H1 (cell line): ENCODE data around the gene CALM3. TPM values are rescaled to one million over a fixed set of nuclear protein-coding genes. Genes with fewer than 3 reads are reported as not detected.
A peak's percentile ranks its signal among the peaks of the same experiment; 100 is the strongest.

Source experiments
- CTCF ChIA-PET: fragments of 300-600 bp; sonication (Branson Sonifier 250); formaldehyde crosslinking; loops from one replicate; lab custom pipeline; 2021; ENCODE audit not compliant: partially characterized antibody; lab: Charles Lee
- POLR2A ChIA-PET: fragments of 300-600 bp; sonication (Branson Sonifier 250); formaldehyde crosslinking; loops from one replicate; lab custom pipeline; 2021; ENCODE audit warnings: inconsistent platforms; ENCODE audit not compliant: partially characterized antibody; lab: Charles Lee
- DNase-seq, 2 experiments: peaks; one replicate each; pipeline versions ENCODE4 v3.0.0 to v3.0.0-alpha.2; 2010 to 2022; ENCODE audit warnings: low spot score in 2 of 2, low read depth in 1 of 2, mixed read lengths in 1 of 2
- FAIRE-seq: peaks from 2 replicates; lab custom pipeline; 2011; peaks lifted over from hg19 to GRCh38; lab: Jason Lieb, UNC
- H2AFZ ChIP-seq: 2 replicates; pipeline ENCODE4 v1.8.1; 2012; ENCODE audit warnings: low read length, inconsistent platforms
- H2AK5ac ChIP-seq: 2 replicates; pipeline ENCODE4 v1.6.1; 2013; ENCODE audit warnings: low read depth, low read length
- H2BK120ac ChIP-seq: replicated peaks from 2 replicates; pipeline ENCODE3; 2013; ENCODE audit warnings: low read depth, low read length, inconsistent platforms
- H2BK12ac ChIP-seq: 2 replicates; pipeline ENCODE4 v1.6.1; 2013; ENCODE audit warnings: low read depth, low read length
- H2BK15ac ChIP-seq: 2 replicates; pipeline ENCODE4 v1.6.1; 2013; ENCODE audit warnings: low read length
- H2BK20ac ChIP-seq: 2 replicates; pipeline ENCODE4 v1.6.1; 2013; ENCODE audit warnings: low read length
- H2BK5ac ChIP-seq: 2 replicates; pipeline ENCODE4 v1.6.1; 2013; ENCODE audit warnings: low read depth, low read length
- H3K14ac ChIP-seq: 2 replicates; pipeline ENCODE4 v1.6.1; 2013; ENCODE audit warnings: inconsistent platforms; ENCODE audit not compliant: insufficient read length
- H3K18ac ChIP-seq: 2 replicates; pipeline ENCODE4 v1.6.1; 2013; ENCODE audit warnings: low read length; ENCODE audit errors: extremely low read depth
- H3K23ac ChIP-seq: 2 replicates; pipeline ENCODE4 v1.6.1; 2013; ENCODE audit warnings: inconsistent platforms; ENCODE audit not compliant: insufficient read length
- H3K23me2 ChIP-seq: 2 replicates; pipeline ENCODE4 v1.6.1; 2013; ENCODE audit warnings: low read depth, low read length
- H3K27ac ChIP-seq: 2 replicates; pipeline ENCODE4 v1.6.1; 2011; ENCODE audit warnings: low read depth, low read length, inconsistent platforms
- H3K27me3 ChIP-seq, 4 experiments: replicated peaks in 1 of 4; 1 replicate in 1 of 4; 2 replicates in 3 of 4; pipeline versions ENCODE4 v1.6.1 to v1.8.1; 2011 to 2013; ENCODE audit warnings: low read length in 3 of 4, mild to moderate bottlenecking in 3 of 4, inconsistent platforms in 2 of 4, mixed read lengths in 2 of 4, moderate library complexity in 1 of 4; ENCODE audit not compliant: control insufficient read depth in 3 of 4, insufficient read depth in 3 of 4; ENCODE audit errors: extremely low read depth in 1 of 4
- H3K36me3 ChIP-seq, 4 experiments: 2 replicates each; pipeline versions ENCODE4 v1.6.1 to v1.8.1; 2011 to 2013; ENCODE audit warnings: mild to moderate bottlenecking in 4 of 4, low read length in 3 of 4, moderate library complexity in 2 of 4, control low read depth in 1 of 4, inconsistent platforms in 1 of 4; ENCODE audit not compliant: insufficient read depth in 4 of 4, control insufficient read depth in 2 of 4
- H3K4ac ChIP-seq: replicated peaks from 2 replicates; pipeline ENCODE3; 2013; ENCODE audit warnings: low read length, low read depth, mixed read lengths, inconsistent platforms; ENCODE audit not compliant: insufficient read length
- H3K4me1 ChIP-seq, 4 experiments: replicated peaks in 1 of 4; 1 replicate in 1 of 4; 2 replicates in 3 of 4; pipeline versions ENCODE4 v1.6.1 to v1.8.1; 2011 to 2013; ENCODE audit warnings: low read length in 3 of 4, inconsistent platforms in 2 of 4, mixed read lengths in 1 of 4; ENCODE audit not compliant: insufficient read depth in 4 of 4, control insufficient read depth in 3 of 4
- H3K4me2 ChIP-seq, 2 experiments: 2 replicates each; pipeline versions ENCODE4 v1.6.1 to v1.8.1; 2011 to 2013; ENCODE audit warnings: low read depth in 2 of 2, low read length in 2 of 2, control low read depth in 1 of 2, inconsistent platforms in 1 of 2, mild to moderate bottlenecking in 1 of 2; ENCODE audit not compliant: insufficient read depth in 1 of 2
- H3K4me3 ChIP-seq, 4 experiments: fragments of 200-600, 300-600 bp in 1 of 4; sonication (generic), shearing (Covaris generic), sonication (Bioruptor Twin) in 1 of 4; 2 replicates each; pipeline versions ENCODE4 v1.5.1 to v1.8.1; 2011 to 2016; ENCODE audit warnings: low read length in 4 of 4, low read depth in 3 of 4, control low read depth in 2 of 4, inconsistent platforms in 2 of 4, mild to moderate bottlenecking in 2 of 4, mixed read lengths in 1 of 4, moderate library complexity in 1 of 4; ENCODE audit not compliant: insufficient read depth in 2 of 4; ENCODE audit errors: extremely low read depth in 1 of 4
- H3K56ac ChIP-seq: replicated peaks from 2 replicates; pipeline ENCODE3; 2013; ENCODE audit warnings: low read depth, mild to moderate bottlenecking, mixed read lengths, low read length, inconsistent platforms; ENCODE audit not compliant: insufficient read length
- H3K79me1 ChIP-seq: 2 replicates; pipeline ENCODE4 v1.6.1; 2013; ENCODE audit warnings: low read depth, low read length, control low read depth
- H3K79me2 ChIP-seq, 2 experiments: 2 replicates each; pipeline versions ENCODE4 v1.6.1 to v1.8.1; 2012 to 2013; ENCODE audit warnings: low read length in 2 of 2, mild to moderate bottlenecking in 2 of 2, inconsistent platforms in 1 of 2; ENCODE audit not compliant: insufficient read depth in 2 of 2, control insufficient read depth in 1 of 2
- H3K9ac ChIP-seq, 4 experiments: replicated peaks in 1 of 4; 1 replicate in 1 of 4; 2 replicates in 3 of 4; pipeline versions ENCODE4 v1.6.1 to v1.8.1; 2011 to 2013; ENCODE audit warnings: low read depth in 3 of 4, low read length in 3 of 4, control low read depth in 2 of 4, mild to moderate bottlenecking in 2 of 4, moderate library complexity in 2 of 4, inconsistent platforms in 1 of 4; ENCODE audit errors: extremely low read depth in 1 of 4
- H3K9me3 ChIP-seq, 2 experiments: 2 replicates each; pipeline versions ENCODE4 v1.6.1 to v1.8.1; 2012 to 2013; ENCODE audit warnings: mild to moderate bottlenecking in 2 of 2, moderate library complexity in 2 of 2, control low read depth in 1 of 2, inconsistent platforms in 1 of 2, low read depth in 1 of 2, low read length in 1 of 2, mixed read lengths in 1 of 2; ENCODE audit not compliant: insufficient read depth in 2 of 2
- H4K20me1 ChIP-seq, 2 experiments: replicated peaks in 1 of 2; 2 replicates each; pipeline versions ENCODE3 to v1.8.1; 2011 to 2013; ENCODE audit warnings: inconsistent platforms in 2 of 2, low read length in 2 of 2, mild to moderate bottlenecking in 1 of 2; ENCODE audit not compliant: insufficient read depth in 2 of 2, control insufficient read depth in 1 of 2
- H4K5ac ChIP-seq: 2 replicates; pipeline ENCODE4 v1.6.1; 2013; ENCODE audit warnings: low read length, low read depth, mixed read lengths, inconsistent platforms; ENCODE audit not compliant: insufficient read length
- H4K8ac ChIP-seq: 2 replicates; pipeline ENCODE4 v1.8.0; 2013; ENCODE audit warnings: mild to moderate bottlenecking, moderate library complexity, low read length, inconsistent platforms; ENCODE audit not compliant: insufficient read depth; ENCODE audit errors: extremely low read depth
- H4K91ac ChIP-seq: replicated peaks from 2 replicates; pipeline ENCODE3; 2013; ENCODE audit warnings: low read length, mixed read lengths, inconsistent platforms; ENCODE audit not compliant: insufficient read length
- BACH1 ChIP-seq: IDR thresholded peaks from 2 replicates; pipeline ENCODE4 v1.6.1; 2012; ENCODE audit warnings: low read length, improper control_type of control experiment
- CTBP2 ChIP-seq: IDR thresholded peaks from 2 replicates; pipeline ENCODE4 v1.7.0; 2011; ENCODE audit warnings: borderline replicate concordance, mild to moderate bottlenecking, moderate library complexity, mixed read lengths, low read length; ENCODE audit not compliant: insufficient read depth, insufficient read length
- EP300 ChIP-seq, 2 experiments: IDR thresholded peaks; 1 replicate in 1 of 2; 2 replicates in 1 of 2; pipeline ENCODE4 v1.6.1; 2011 to 2012; ENCODE audit warnings: low read depth in 2 of 2, low read length in 2 of 2, mild to moderate bottlenecking in 2 of 2, borderline replicate concordance in 1 of 2, inconsistent platforms in 1 of 2, moderate library complexity in 1 of 2
- SP2 ChIP-seq: IDR thresholded peaks from 2 replicates; pipeline ENCODE4 v1.6.1; 2012; ENCODE audit warnings: mild to moderate bottlenecking, low read length, inconsistent platforms
- SRF ChIP-seq: IDR thresholded peaks from 2 replicates; pipeline ENCODE4 v1.6.1; 2011; ENCODE audit warnings: mild to moderate bottlenecking, low read depth, low read length, moderate library complexity
- SUZ12 ChIP-seq: fragments of 200-600 bp; sonication (generic); IDR thresholded peaks from 2 replicates; pipeline ENCODE4 v1.6.1; 2012; ENCODE audit warnings: mild to moderate bottlenecking, inconsistent platforms, low read length, moderate library complexity, mixed read lengths
- YY1 ChIP-seq: IDR thresholded peaks from 2 replicates; pipeline ENCODE4 v1.6.1; 2011; ENCODE audit warnings: low read depth, mild to moderate bottlenecking, low read length
- WGBS, 2 experiments: shearing (Covaris generic) in 1 of 2; methylation state at CpG; one replicate each; pipeline versions ENCODE4 v1.1.6 to v1.1.7; 2013 to 2015; ENCODE audit warnings: low lambda C conversion rate in 2 of 2, mixed read lengths in 2 of 2, inconsistent platforms in 1 of 2, low coverage in 1 of 2, missing lambda C conversion rate in 1 of 2; ENCODE audit not compliant: insufficient replicate concordance in 2 of 2, insufficient coverage in 1 of 2, insufficient read length in 1 of 2; ENCODE audit errors: extremely low coverage in 1 of 2, missing lambda C conversion rate in 1 of 2; 5-methylcytosine and 5-hydroxymethylcytosine counted together
- long read RNA-seq, 2 experiments: library from RNA in 1 of 2; library from capped mRNA in 1 of 2; stranded (forward); transcript quantifications; one replicate each; pipeline ENCODE4 v2.0.0, GENCODE V29; 2021; ENCODE audit warnings: inconsistent platforms in 1 of 2
- polyA minus RNA-seq, 3 experiments: library from RNA; depleted of rRNA, polyadenylated mRNA; stranded (reverse); fragments of >200 nt; gene quantifications; 1 replicate in 2 of 3; 2 replicates in 1 of 3; pipeline ENCODE4 v1.2.3, GENCODE V29; 2011
- polyA plus RNA-seq, 7 experiments: library from polyadenylated mRNA; depleted of rRNA in 3 of 7; stranded (reverse) in 5 of 7; unstranded in 2 of 7; fragments of >200 nt in 5 of 7; fragments of 200-250 nt in 2 of 7; gene quantifications; 1 replicate in 5 of 7; 2 replicates in 1 of 7; 4 replicates in 1 of 7; pipeline versions ENCODE4 v1.2.1 to v1.2.3, GENCODE V29; 2011 to 2013; ENCODE audit warnings: missing spikeins in 2 of 7, mixed read lengths in 2 of 7
- total RNA-seq: library from RNA; stranded (reverse); fragmentation: NEBNext Ultra II Directional; extraction: Animal tissue kit (Norgen Biotek cat#: 25700); gene quantifications from 2 replicates; pipeline ENCODE4 v1.2.1, GENCODE V29; 2021

The CALM3 gene
- total RNA-seq (318 and 326 TPM in 2 replicates), polyA plus RNA-seq (2011; rRNA removed) (315 and 405 TPM in 2 replicates), polyA minus RNA-seq (2011; rRNA and poly(A)+ RNA removed) (129 and 145 TPM in 2 replicates)
- polyA plus RNA-seq (2011; cell fraction: cytosol; rRNA removed): 585 TPM
- 241 TPM for polyA plus RNA-seq (2011; cell fraction: nucleus; rRNA removed)
- polyA plus RNA-seq (2012, experiment 1 of 2): 396 to 462 TPM (median 444 TPM) in 4 replicates
- 353 TPM for polyA plus RNA-seq (2012, experiment 2 of 2)
- 213 TPM for polyA plus RNA-seq (2013, experiment 1 of 2)
- 220 TPM for polyA plus RNA-seq (2013, experiment 2 of 2)
- 94.5 TPM for polyA minus RNA-seq (2011; cell fraction: cytosol; rRNA and poly(A)+ RNA removed)
- polyA minus RNA-seq (2011; cell fraction: nucleus; rRNA and poly(A)+ RNA removed): 67.8 TPM
- long read RNA-seq, experiment 1, transcript CALM3-207 (4 exons, 721 nt): major isoform, 26 of 402 reads
- long read RNA-seq, experiment 1, transcript CALM3-201 (6 exons, 2,289 nt): minor isoform, 20 of 402 reads
- long read RNA-seq, experiment 1, partial matches to known transcripts: 95 of 402 reads
- long read RNA-seq, experiment 1, other reads (novel, unspliced or antisense): 260 of 402 reads
- long read RNA-seq, experiment 2, transcript CALM3-201 (6 exons, 2,289 nt): major isoform, 60 of 78 reads
- long read RNA-seq, experiment 2, partial matches to known transcripts: 0 of 78 reads
- long read RNA-seq, experiment 2, other reads (novel, unspliced or antisense): 16 of 78 reads

GRCh38 chr19:46601318-46602224, at the start of gene CALM3:
Gene CALM3, plus strand, starts transcription at chr19:46601330. Its CDS starts 105 bp downstream, at chr19:46601435.
- H4K5ac ChIP-seq: peak within 1 kb of the TSS; percentile 97
- H3K27me3 ChIP-seq: no peaks in the 10 kb centered on the region
- peaks cover 11% of the 10 kb centered on the region for H3K23me2 ChIP-seq
- FAIRE-seq: no peak
- H3K4ac ChIP-seq: peak within 1 kb of the TSS; percentile 91
- H3K79me1 ChIP-seq: peaks cover 16% of the 10 kb centered on the region
- peak within 1 kb of the TSS; percentile 99; the same call in 1 of the 2 replicates for H2BK15ac ChIP-seq
- H3K56ac ChIP-seq: peak within 1 kb of the TSS; percentile 98
- peaks cover 4 to 11% (median 8%) of the 10 kb centered on the region in 4 experiments; a peak in 6 of 8 replicates for H3K36me3 ChIP-seq
- peaks cover 0 to 19% (median 9%) of the 10 kb centered on the region in 4 experiments; a peak in 5 of 7 replicates for H3K4me1 ChIP-seq
- H3K9ac ChIP-seq: peak within 1 kb of the TSS; percentile 89 to 100 (median 100)
- CTCF ChIA-PET: interaction anchor here (0.8 to 3.3 kb wide), 16 partner anchors 10 to 102 kb away, joined by 3 to 17 read pairs (median 4); no protein-coding TSS in a partner anchor
- no peaks in the 10 kb centered on the region for H3K9me3 ChIP-seq
- peaks cover 15 to 36% of the 10 kb centered on the region in 2 experiments for H3K79me2 ChIP-seq
- H2AK5ac ChIP-seq: no peak within 1 kb of the TSS
- no peak within 1 kb of the TSS for H3K23ac ChIP-seq
- H4K8ac ChIP-seq: peak within 1 kb of the TSS; percentile 100; the same call in 1 of the 2 replicates
- peak within 1 kb of the TSS; percentile 97 for H4K91ac ChIP-seq
- POLR2A ChIA-PET: interaction anchor here (0.6 to 4.2 kb wide), 11 partner anchors 10 to 78 kb away, joined by 3 to 28 read pairs (median 4); partner anchors contain the start of gene DACT3
- H3K18ac ChIP-seq: peak within 1 kb of the TSS; percentile 100
- H2BK20ac ChIP-seq: peak within 1 kb of the TSS; percentile 100
- 2% methylated on average over 20 of the region's 51 CpGs; no CpG with 5 or more reads in 1 of the 2 experiments for WGBS, 2 experiments
- H2BK120ac ChIP-seq: peak within 1 kb of the TSS; percentile 70
- H3K14ac ChIP-seq: peak within 1 kb of the TSS; percentile 53
- peak within 1 kb of the TSS; percentile 100 for H2BK5ac ChIP-seq
- no peak for DNase-seq
- peak within 1 kb of the TSS; percentile 100 for H2BK12ac ChIP-seq
- peaks cover 20 to 28% of the 10 kb centered on the region in 2 experiments for H4K20me1 ChIP-seq
- H3K4me3 ChIP-seq: peak within 1 kb of the TSS; percentile 90 to 100 (median 94)
- peak within 1 kb of the TSS; percentile 100 for H3K27ac ChIP-seq
- H3K4me2 ChIP-seq: peak within 1 kb of the TSS; percentile 89 to 93
- peak within 1 kb of the TSS; percentile 99 for H2AFZ ChIP-seq
- TF ChIP-seq SRF (no peak), BACH1 (no peak), YY1 (no peak), EP300 (IDR thresholded peaks at IDR 0.05; ENCODE audit: borderline replicate concordance in 1 of 2, low read depth in 2 of 2, low read length in 2 of 2) (no peak), SP2 (no peak), SUZ12 (no peak), CTBP2 (no peak)
